ENCODE data around the gene FAM180A. TPM values are rescaled to one million over a fixed set of nuclear protein-coding genes. Genes with fewer than 3 reads are reported as not detected.

Gene FAM180A
- total RNA-seq, 2 donors from 2014 or later = not detected

DNA sequence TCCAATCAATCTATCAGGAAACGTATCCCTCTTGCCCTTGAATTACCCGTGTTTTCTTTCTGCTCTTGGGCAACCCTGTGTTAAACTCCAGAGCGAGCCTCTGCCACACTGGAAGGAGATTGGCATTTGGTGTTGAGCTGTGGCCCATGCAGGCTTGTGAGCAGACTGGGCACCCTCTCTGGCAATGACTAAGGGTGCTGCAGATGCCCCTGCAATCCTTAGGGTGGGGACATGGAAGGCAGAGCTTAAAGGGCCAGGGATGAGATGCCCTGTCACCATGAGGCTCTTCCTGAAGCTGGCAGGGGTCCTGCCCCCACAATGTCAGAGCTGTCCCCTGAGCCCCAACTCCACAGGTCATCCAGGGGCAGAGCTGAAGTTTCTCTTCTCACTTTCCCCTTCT, 19.5 kb upstream of the FAM180A start:
- ATAC-seq (replicated peaks in 1 of 2) (no peak), DNase-seq (no peak)
- H3K27ac Mint-ChIP-seq = no peak overlapping the region
- no peaks in the 10 kb centered on the region for H3K9me3 Mint-ChIP-seq
- H3K4me3 Mint-ChIP-seq = no peak overlapping the region
- peaks cover 28% of the 10 kb centered on the region for H3K27me3 Mint-ChIP-seq (ENCODE audit: low read depth)
- no peaks in the 10 kb centered on the region for H3K36me3 Mint-ChIP-seq (ENCODE audit: insufficient read depth in 2 of 2)
- H3K4me1 Mint-ChIP-seq (ENCODE audit: low read depth) = no peaks in the 10 kb centered on the region

DNA sequence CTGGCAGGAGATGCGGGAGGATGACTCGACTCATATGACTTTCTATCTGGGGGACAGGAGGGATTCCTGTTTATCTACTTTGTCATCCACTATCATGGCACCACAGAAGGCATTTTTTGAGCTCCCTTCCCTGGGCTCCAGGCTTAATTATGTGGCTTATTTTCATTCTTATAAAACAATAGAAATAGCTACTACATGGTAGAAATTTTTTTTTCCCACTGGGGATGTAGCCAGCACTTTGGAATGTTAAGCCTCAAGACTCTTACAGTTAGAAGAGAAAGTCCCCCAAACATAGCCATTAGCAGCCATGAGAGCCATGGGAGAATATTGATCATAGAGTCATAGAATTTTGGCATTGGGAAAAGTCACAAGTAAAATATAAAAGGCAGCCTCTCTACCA, 14.6 kb upstream of the FAM180A start:
- DNase-seq (no peak), ATAC-seq (replicated peaks in 1 of 2) (no peak)
- H3K27ac Mint-ChIP-seq = no peak overlapping the region
- H3K27me3 Mint-ChIP-seq (ENCODE audit: low read depth) = peaks cover 43% of the 10 kb centered on the region
- H3K4me3 Mint-ChIP-seq = no peak overlapping the region
- no peaks in the 10 kb centered on the region for H3K36me3 Mint-ChIP-seq (ENCODE audit: insufficient read depth in 2 of 2)
- no peaks in the 10 kb centered on the region for H3K4me1 Mint-ChIP-seq (ENCODE audit: low read depth)
- no peaks in the 10 kb centered on the region for H3K9me3 Mint-ChIP-seq

DNA sequence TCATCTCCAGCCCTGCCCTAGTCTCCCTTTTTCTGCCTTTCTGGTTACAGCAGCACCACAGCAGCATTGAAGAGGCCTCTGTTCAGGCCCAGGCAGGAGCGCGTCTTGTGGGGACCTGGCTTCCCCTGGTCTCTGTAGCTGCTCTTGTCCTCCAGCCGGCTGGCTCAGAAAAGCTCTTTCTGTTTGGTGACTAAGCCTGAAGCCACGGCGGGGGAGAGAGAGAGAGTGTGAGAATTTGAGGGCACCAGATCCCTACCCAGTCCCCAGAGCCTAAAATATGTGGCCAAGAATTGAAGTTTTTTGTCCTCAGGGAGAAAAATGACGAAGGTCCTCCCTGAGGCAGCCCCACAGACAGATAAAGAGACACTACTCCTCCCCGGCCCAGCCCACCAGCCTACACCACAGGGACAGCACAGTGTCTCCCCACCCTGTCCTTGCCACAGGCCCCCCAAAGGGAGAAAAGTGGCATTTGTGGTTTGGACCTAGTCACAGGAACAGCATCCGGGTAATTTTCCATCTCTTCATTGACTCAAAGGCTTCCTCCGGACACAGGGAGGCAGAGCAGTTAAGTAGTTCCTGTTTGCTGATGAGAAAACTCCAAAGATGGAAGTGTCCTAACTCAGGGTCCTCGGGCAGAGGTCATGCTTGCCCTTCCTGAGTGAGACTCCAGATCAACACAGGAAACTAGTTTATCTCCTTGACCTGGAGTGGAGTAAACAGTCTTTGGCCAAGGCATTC, 13.3 kb upstream of the FAM180A start:
- Mint-ChIP-seq H3K4me1 (ENCODE audit: low read depth) (no peaks in the 10 kb centered on the region), H3K27me3 (ENCODE audit: low read depth) (peaks cover 41% of the 10 kb centered on the region), H3K9me3 (no peaks in the 10 kb centered on the region), H3K4me3 (no peak overlapping the region), H3K27ac (no peak overlapping the region), H3K36me3 (ENCODE audit: insufficient read depth in 2 of 2) (no peaks in the 10 kb centered on the region)
- DNase-seq = no peak
- ATAC-seq (replicated peaks in 1 of 2) = no peak

DNA sequence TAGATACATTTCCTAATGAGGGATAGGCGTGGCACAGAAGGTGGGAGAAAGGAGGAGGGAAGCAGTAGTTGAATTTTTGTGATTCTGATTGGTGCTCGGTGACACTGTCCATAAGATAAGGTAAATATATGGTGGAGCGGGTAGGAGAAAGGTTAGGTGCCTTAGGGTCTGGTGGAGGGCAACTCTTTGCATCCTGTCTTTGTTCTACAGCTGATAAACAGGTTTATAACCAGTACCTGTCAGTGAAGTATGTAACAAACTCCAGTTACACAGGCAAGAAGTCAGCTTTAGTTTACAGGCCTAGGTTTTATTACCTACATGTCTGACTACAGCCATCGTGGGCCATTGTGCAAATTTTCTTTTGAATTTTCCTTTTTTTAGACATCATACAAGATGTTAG, 10.9 kb upstream of the FAM180A start:
- no peak for DNase-seq
- H3K36me3 Mint-ChIP-seq (ENCODE audit: insufficient read depth in 2 of 2) = no peaks in the 10 kb centered on the region
- H3K27me3 Mint-ChIP-seq (ENCODE audit: low read depth) = peaks cover 40% of the 10 kb centered on the region
- H3K4me3 Mint-ChIP-seq = no peak overlapping the region
- no peak for ATAC-seq (replicated peaks in 1 of 2)
- H3K27ac Mint-ChIP-seq = no peak overlapping the region
- H3K9me3 Mint-ChIP-seq = no peaks in the 10 kb centered on the region
- no peaks in the 10 kb centered on the region for H3K4me1 Mint-ChIP-seq (ENCODE audit: low read depth)

DNA sequence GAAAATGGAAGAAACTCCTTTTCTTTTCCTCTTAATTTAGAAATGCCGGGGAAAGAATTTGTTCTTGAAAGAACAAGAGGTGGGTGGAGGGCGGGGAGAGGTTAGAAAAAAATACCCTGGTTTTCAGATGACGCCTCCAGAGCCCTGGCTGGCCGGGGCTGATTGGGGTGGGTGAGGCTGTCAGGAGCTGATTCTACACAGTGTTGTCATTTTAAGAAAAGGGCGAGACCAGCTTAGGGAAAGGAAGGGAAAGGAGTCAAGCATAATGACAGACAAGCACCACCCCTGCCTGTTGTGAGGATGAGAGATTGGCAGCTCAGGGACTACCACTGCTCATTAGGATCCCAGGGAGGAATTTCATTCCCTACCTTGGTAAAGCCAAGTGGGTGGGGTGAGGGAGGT, 9.9 kb upstream of the FAM180A start:
- ATAC-seq (replicated peaks in 1 of 2) = no peak
- DNase-seq = no peak
- Mint-ChIP-seq H3K9me3 (no peaks in the 10 kb centered on the region), H3K36me3 (ENCODE audit: insufficient read depth in 2 of 2) (no peaks in the 10 kb centered on the region), H3K27me3 (ENCODE audit: low read depth) (peaks cover 41% of the 10 kb centered on the region), H3K27ac (no peak overlapping the region), H3K4me1 (ENCODE audit: low read depth) (no peaks in the 10 kb centered on the region), H3K4me3 (no peak overlapping the region)

DNA sequence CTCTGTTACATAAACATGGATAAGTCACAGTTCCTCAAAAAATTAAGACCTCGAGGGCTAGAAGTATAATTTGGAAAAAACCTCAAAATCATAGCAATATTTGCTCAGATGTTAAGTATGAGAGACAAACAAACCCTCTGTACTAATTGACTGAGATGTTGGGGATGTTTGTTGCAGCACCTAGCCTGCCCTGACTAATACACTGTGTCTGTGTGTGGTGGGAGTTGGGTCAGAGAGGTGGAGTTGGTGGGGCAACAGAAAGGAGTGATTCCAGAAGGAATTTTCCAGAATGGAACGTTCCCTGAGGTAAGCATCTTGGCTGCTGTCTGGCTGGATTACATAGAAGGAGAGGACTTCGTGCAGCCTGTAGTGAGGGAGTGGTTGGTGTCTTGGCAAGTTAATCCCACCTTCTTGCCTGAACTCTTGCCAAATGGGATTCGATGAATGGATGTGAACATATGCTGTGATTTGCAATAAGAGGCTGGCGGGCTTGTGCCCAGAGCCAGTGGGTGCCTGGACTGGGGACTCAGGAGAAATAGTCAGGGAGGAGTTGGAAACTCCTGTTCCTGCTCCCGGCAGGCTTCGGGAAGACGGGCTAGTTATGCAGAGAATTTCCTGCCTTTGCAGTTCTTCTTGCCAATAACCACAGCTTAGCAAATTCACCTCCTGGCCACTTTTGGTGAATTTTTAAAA, 9.3 kb upstream of the FAM180A start:
- no peak overlapping the region for H3K4me3 Mint-ChIP-seq
- no peak for ATAC-seq (replicated peaks in 1 of 2)
- H3K9me3 Mint-ChIP-seq = no peaks in the 10 kb centered on the region
- peaks cover 42% of the 10 kb centered on the region for H3K27me3 Mint-ChIP-seq (ENCODE audit: low read depth)
- H3K36me3 Mint-ChIP-seq (ENCODE audit: insufficient read depth in 2 of 2) = no peaks in the 10 kb centered on the region
- DNase-seq = no peak
- H3K27ac Mint-ChIP-seq = no peak overlapping the region
- no peaks in the 10 kb centered on the region for H3K4me1 Mint-ChIP-seq (ENCODE audit: low read depth)

DNA sequence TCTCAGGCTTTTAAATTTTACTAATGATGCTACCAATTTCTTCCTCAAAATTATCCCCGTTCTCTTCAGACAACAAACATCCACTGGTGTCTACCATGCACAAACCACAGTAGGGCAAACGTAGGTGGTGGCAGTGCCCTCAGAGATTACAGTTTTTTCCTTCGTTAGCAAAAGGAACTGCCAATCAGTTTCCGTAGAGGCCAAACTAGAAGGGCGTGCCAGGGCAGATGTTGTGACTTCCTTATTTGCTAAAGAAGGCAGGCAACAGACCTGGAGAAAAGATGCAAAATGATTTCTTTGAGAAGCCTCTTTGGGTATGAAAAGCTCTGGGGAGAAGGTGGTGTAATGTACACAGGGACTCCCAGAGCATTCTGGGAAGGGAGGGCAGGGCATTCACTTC, 7.6 kb upstream of the FAM180A start:
- Mint-ChIP-seq H3K9me3 (no peaks in the 10 kb centered on the region), H3K36me3 (ENCODE audit: insufficient read depth in 2 of 2) (no peaks in the 10 kb centered on the region), H3K27ac (no peak overlapping the region), H3K4me1 (ENCODE audit: low read depth) (no peaks in the 10 kb centered on the region), H3K4me3 (no peak overlapping the region), H3K27me3 (ENCODE audit: low read depth) (peaks cover 38% of the 10 kb centered on the region)
- DNase-seq (no peak), ATAC-seq (replicated peaks in 1 of 2) (no peak)

DNA sequence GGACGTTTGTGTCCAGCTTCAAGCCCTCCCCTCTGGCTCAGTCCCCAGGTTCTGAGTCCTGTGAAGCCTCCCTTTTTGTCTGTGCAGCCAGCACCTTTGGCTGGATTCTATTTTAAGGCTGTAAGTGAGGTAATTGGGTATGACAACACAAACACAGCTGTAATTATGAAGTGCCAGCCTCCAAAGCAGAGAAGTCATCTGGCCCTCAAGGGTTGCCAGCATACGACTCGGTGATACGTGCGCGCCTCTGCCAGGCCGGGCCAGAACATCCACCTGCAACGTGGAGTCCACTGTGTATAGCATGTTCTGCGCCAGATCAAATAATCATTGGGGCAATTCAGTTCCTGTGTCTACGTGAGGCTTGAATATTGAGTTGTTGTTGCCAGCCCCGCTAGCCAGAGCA, 6.7 kb upstream of the FAM180A start:
- Mint-ChIP-seq H3K4me3 (no peak overlapping the region), H3K4me1 (ENCODE audit: low read depth) (no peaks in the 10 kb centered on the region), H3K9me3 (no peaks in the 10 kb centered on the region), H3K27me3 (ENCODE audit: low read depth) (peaks cover 38% of the 10 kb centered on the region), H3K36me3 (ENCODE audit: insufficient read depth in 2 of 2) (no peaks in the 10 kb centered on the region), H3K27ac (no peak overlapping the region)
- ATAC-seq (replicated peaks in 1 of 2) (no peak), DNase-seq (no peak)

DNA sequence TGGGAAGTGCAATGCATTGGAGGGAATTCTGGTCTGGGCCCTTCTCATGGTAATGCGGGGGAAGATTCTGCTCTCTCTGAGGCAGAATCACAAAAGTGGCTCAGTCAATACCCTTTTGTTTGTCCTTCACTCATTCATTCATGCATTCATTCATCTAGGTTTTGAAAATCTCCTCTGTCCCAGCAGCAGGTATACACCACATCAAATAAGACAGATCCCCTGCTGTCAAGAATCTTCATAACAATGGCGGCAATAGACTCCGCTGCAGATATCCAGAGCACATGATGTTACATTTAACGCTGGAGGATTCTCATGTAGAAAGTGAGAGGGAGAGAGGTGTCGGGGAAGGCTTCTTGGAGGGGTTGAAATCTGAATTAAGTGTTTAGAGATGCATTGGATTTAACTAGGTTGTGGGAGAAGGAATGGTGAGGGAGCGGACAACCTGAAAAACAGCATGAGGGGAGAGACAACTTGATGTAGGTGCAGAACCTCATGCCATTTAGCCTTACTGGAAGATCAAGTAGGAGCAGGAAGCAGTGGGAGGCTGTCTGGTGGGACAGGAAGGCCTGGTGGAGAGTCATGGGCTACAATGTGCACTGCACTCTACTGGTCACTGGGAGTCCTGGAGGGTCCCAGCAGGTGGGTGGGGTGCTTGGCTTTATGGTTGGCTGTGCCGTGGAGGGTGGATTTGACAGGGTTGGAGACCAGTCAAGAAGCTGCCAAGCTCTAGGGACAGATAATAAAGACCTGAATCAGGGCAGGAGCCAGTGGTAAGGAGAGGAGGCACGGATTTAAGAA, 5.2 kb upstream of the FAM180A start:
- no peaks in the 10 kb centered on the region for H3K9me3 Mint-ChIP-seq
- H3K27ac Mint-ChIP-seq = no peak overlapping the region
- no peaks in the 10 kb centered on the region for H3K4me1 Mint-ChIP-seq (ENCODE audit: low read depth)
- H3K27me3 Mint-ChIP-seq (ENCODE audit: low read depth) = peaks cover 32% of the 10 kb centered on the region
- ATAC-seq (replicated peaks in 1 of 2) = no peak
- no peak for DNase-seq
- no peaks in the 10 kb centered on the region for H3K36me3 Mint-ChIP-seq (ENCODE audit: insufficient read depth in 2 of 2)
- no peak overlapping the region for H3K4me3 Mint-ChIP-seq

DNA sequence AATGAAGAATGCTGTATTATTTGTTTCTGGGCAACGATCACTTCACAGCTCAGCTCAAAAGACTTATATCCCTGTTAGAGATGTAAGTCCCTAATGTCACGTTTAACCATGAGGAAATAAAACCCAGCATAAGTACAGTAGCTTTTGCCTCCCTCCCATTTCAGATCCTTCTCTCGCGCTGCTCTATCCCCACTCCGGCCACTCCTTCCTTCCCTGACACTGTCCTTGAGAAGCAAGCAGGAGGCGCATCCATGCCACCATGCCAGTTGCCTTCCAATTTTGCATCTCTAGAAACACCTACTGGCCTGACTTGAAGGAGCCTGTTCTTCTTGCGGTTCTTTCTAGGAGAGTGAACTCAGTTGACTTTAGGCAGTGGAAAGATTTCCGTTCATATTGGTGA, 1.2 kb downstream of the FAM180A start:
- H3K4me1 Mint-ChIP-seq (ENCODE audit: low read depth) = no peaks in the 10 kb centered on the region
- DNase-seq (no peak), ATAC-seq (replicated peaks in 1 of 2) (no peak)
- H3K36me3 Mint-ChIP-seq (ENCODE audit: insufficient read depth in 2 of 2) = no peaks in the 10 kb centered on the region
- no peaks in the 10 kb centered on the region for H3K9me3 Mint-ChIP-seq
- H3K27ac Mint-ChIP-seq = no peak overlapping the region
- no peak overlapping the region for H3K4me3 Mint-ChIP-seq
- H3K27me3 Mint-ChIP-seq (ENCODE audit: low read depth) = peaks cover 9% of the 10 kb centered on the region

DNA sequence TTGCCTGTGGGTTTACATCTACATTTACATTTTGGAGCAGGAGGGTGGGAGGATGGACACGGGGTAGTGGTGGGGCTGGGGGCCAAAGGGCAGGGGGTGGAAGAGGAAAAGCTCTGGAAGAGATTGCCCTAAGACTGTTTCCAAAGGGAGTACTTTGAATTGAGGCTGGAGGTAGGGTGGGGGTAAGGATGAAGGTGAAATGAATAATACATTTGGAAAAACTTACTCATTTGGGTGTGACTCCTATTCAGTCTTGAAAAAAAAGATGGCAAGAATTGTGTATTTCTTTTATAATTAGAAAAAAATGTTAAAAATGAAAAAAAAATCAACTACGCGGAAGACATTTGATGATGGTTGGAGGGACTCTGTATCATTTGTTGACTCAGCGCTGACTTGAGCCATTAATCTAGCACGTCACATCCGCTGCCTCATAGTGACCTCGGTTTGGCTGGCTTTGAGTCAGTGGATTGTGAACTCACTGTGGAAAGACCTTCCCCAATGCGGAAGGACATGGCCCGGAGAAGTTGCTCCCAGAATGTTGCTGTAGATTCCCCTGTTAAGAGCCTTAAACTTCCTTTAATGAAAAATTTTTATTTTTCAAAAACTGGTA, 2.8 kb downstream of the FAM180A start:
- ATAC-seq (replicated peaks in 1 of 2) (no peak), DNase-seq (no peak)
- H3K27ac Mint-ChIP-seq = no peak overlapping the region
- H3K9me3 Mint-ChIP-seq = no peaks in the 10 kb centered on the region
- no peaks in the 10 kb centered on the region for H3K36me3 Mint-ChIP-seq (ENCODE audit: insufficient read depth in 2 of 2)
- peaks cover 20% of the 10 kb centered on the region for H3K27me3 Mint-ChIP-seq (ENCODE audit: low read depth)
- H3K4me3 Mint-ChIP-seq = no peak overlapping the region
- no peaks in the 10 kb centered on the region for H3K4me1 Mint-ChIP-seq (ENCODE audit: low read depth)

DNA sequence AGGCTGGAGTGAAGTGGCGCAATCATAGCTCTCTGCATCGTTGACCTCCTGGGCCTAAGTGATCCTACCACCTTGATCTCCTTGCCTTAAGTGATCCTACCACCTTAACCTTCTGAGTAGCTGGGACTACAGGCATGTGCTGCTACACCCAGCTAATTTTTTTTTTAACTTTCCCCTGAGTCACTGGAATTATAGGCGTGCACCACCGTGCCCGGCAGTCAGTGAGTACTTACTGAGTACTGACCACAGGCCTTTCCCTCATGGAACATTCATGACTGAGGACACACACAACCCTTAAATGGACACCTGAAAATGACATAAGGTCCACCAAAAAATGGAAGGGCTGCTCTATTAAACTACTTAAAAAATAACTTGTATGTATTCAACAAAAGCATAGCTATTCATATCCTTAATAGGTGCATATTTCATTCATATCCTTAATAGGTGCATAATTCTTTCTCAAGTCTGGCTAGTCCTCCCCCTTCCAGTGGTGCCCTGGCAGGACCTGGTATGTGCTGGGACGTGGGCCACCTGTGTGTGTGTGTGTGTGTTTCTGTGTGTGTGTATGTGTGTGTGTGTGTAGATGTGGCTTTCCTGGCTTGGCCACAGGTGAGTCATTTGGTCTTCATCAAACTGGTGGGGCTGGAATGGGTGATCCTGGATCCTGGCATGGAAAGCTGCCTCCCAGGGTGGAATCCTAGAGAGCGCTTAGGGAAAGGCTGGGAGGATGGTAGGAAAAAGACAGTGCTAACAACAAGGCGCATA, 3.5 kb downstream of the FAM180A start:
- DNase-seq (no peak), ATAC-seq (replicated peaks in 1 of 2) (no peak)
- no peak overlapping the region for H3K27ac Mint-ChIP-seq
- no peaks in the 10 kb centered on the region for H3K36me3 Mint-ChIP-seq (ENCODE audit: insufficient read depth in 2 of 2)
- H3K4me3 Mint-ChIP-seq = no peak overlapping the region
- no peaks in the 10 kb centered on the region for H3K9me3 Mint-ChIP-seq
- peaks cover 21% of the 10 kb centered on the region for H3K27me3 Mint-ChIP-seq (ENCODE audit: low read depth)
- H3K4me1 Mint-ChIP-seq (ENCODE audit: low read depth) = no peaks in the 10 kb centered on the region

Data from activated T-cell treated with anti-CD3 and anti-CD28 coated beads, Interleukin-2, amount 50 U/mL, for 72 hours (primary cell).